Body of pancreas (tissue), 4 donors: ENCODE measurements around the gene BCL7C.

Experiments used
- CTCF ChIP-seq, 7 experiments: fragments of 450-650 bp in 4 of 7; fragments of 200-600 bp in 3 of 7; sonication (generic) in 3 of 7; IDR thresholded peaks; one replicate each; pipeline ENCODE4 v1.5.1; 2016 to 2019; ENCODE audit warnings: antibody characterized with exemption in 7 of 7
- POLR2A ChIP-seq, 3 donors: fragments of 450-650 bp; IDR thresholded peaks; one replicate each; pipeline ENCODE4 v1.6.1; 2016; ENCODE audit warnings: antibody characterized with exemption in 3 of 3, mild to moderate bottlenecking in 2 of 3

GRCh38 chr16:30886145-30886544 lies 7.7 kb downstream of the BCL7C start:
- no peak for TF ChIP-seq CTCF (IDR thresholded peaks at IDR 0.05)
- TF ChIP-seq POLR2A (IDR thresholded peaks at IDR 0.05): no peak
